HG02938 (cell line): ENCODE results near the gene TRPC6.
"Not testable (repeated sequence)": the region's sequence is repeated elsewhere in the genome, so short reads cannot be mapped to it uniquely, and the experiment has no call there.

Experiments
- ATAC-seq: cut with Tn5 transposase; IDR thresholded peaks from one replicate; pipeline ENCODE4 v1.9.1; 2021; ENCODE audit warnings: mild to moderate bottlenecking, moderate library complexity; ENCODE audit not compliant: unreplicated experiment

TRPC6 gene

GRCh38 chr11:101523193-101523592, 60.6 kb downstream of the TRPC6 start:
- ATAC-seq: no peak

GRCh38 chr11:101521821-101522220, 62.0 kb downstream of the TRPC6 start:
- no peak for ATAC-seq

DNA sequence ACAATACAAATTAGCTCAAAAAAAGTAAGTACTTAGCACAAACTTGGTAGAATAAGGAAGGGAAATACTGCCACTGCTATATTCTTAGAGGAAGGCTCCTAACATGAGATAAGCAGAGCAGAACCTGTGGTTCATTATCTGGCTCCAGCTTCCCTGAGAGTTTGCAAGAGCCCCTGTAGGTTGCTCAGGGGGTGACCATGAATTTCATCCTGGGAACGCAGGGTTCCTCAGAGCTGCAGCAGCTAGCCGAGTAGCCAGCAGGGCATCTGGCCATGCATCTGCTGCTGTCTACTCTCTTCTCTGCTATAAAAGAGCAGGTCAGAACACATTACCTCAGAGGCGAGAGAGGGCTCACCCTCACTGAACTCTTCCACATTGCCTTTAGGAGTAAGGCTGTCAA, 67.3 kb downstream of the TRPC6 start:
- no peak for ATAC-seq

DNA sequence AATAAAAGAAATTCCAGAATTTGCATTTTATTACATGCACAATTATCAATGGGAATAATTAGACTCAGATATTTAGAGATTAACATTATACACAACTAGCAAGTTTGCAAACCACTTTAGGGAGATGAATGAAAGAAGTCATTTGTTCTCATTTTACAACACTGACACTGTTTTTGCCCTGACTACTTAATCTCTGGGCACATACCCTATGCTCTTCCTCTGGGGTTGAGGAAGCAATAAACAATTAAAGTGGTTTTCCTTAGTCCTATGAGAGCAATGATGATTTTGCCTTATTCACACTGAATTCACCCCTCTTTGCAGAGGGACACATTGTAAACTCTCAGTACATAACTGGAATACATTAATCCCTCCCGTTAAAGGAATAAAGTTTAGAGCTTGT, 72.7 kb downstream of the TRPC6 start:
- ATAC-seq: no peak

DNA sequence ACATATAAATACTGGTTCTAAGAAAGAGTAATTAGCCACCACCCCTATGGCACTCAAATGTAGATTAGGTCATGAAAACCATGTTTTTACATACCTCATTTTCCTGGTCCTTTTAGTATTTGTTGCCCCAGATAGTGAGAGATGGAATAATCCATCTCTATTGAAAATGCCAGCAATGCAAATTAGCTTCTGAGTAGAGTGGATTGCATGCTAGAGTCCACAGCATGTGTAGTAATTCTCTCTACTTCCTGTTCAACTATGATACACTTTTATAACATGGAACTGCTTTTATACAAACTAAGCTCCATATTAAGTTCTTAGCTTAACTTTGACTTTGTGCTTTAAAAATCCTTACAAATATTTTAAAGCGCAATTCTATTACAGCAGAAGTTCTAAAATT, 73.2 kb downstream of the TRPC6 start:
- ATAC-seq: no peak

DNA sequence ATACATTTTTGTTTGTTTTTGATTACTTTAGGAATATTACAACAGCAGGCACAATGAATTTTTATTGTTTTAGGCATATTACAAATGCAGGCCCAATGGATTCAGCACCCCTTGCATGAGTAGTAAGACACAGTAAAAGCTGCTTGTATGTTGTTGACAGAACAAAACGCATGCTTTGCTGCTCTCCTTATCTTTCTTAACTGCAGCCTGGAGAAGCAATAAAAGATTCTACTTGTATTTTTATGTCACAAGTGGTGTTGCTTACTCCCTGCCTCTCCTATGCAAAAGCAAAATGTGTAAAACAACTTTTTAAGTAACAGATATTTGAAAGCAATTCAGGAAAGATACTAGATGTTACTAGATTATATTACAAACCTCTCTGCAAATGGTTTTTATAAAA, 73.9 kb downstream of the TRPC6 start:
- ATAC-seq: no peak

- ATAC-seq: peak; percentile 69
Measured at GRCh38 chr11:101508370-101508769, 75.4 kb downstream of the TRPC6 start.

- no peak for ATAC-seq
Measured at GRCh38 chr11:101498891-101499290, 84.9 kb downstream of the TRPC6 start.

GRCh38 chr11:101497291-101497690, 86.5 kb downstream of the TRPC6 start:
- ATAC-seq: no peak

DNA sequence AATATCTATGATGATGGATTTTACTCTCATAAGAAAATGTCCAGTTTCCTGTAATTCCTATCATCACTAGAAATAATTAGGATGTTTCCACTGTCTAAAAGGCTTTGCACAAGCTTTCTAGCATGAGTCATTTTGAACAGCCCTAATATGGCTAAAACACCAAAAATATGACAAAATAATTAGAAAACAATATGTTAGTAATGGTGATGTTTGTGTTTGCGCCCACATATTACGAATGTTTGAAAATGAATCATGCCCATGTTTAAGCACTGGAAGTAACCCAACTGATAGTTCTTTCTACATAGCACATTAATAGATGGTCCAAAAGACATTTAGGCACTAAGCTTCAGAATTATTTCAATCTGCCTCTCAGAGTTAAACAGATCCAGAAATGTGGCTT, 96.0 kb downstream of the TRPC6 start:
- no peak for ATAC-seq

GRCh38 chr11:101482556-101483124, 101.2 kb downstream of the TRPC6 start:
- no peak for ATAC-seq

- no peak for ATAC-seq
Measured at GRCh38 chr11:101478587-101479369, 105.0 kb downstream of the TRPC6 start.

GRCh38 chr11:101477926-101478325, 105.9 kb downstream of the TRPC6 start:
- no peak for ATAC-seq

GRCh38 chr11:101476191-101476590, 107.6 kb downstream of the TRPC6 start:
- ATAC-seq: no peak

GRCh38 chr11:101475699-101476098, 108.1 kb downstream of the TRPC6 start:
- ATAC-seq: no peak

GRCh38 chr11:101474666-101475065, 109.1 kb downstream of the TRPC6 start:
- ATAC-seq: no peak

- no peak for ATAC-seq
Measured at GRCh38 chr11:101470881-101471520, 112.8 kb downstream of the TRPC6 start.

DNA sequence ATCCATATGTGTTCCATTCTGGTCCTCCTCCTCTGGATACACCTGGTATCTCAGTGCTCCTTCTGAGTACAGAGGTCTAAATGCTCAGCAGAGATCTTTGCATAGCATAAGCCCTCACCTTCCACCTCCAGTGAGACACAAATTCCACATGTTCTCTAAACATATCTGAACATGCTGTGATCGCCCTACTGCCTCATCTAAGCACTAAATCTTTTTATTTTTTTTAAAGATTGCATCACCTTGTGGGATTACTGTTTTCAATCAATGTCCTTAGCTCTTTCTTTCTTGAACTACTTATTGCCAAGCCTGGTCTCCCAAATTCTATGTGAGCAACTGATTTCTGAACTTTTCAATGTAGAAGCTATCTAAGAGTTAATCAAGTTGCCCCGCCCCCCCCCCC, 113.4 kb downstream of the TRPC6 start:
- no peak for ATAC-seq

DNA sequence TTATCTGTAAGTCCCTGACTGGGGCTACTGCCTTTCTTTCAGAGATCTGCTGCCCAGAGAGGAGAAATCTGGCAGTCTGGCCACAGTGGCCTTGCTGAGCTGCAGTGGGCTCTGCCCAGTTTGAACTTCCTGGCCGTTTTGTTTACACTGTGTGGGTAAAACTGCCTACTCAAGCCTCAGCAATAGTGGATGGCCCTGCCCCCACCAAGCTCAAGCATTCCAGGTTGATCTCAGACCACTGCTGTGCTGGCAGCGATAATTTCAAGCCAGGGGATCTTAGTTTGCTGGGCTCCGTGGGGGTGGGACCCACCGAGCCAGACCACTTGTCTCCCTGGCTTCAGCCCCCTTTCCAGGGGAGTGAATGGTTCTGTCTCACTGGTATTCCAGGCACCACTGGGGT, 117.5 kb downstream of the TRPC6 start:
- ATAC-seq: no peak

DNA sequence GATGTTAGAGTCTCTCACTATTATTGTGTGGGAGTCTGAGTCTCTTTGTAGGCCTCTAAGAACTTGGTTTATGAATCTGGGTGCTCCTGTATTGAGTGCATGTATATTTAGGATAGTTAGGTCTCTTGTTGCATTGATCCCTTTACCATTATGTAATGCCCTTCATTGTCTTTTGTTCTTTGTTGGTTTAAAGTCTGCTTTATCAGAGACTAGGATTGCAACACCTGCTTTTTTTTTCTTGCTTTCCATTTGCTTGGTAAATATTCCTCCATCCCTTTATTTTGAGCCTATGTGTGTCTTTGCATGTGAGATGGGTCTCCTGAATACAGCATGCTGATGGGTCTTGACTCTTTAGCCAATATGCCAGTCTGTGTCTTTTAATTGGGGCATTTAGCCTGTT, 119.4 kb downstream of the TRPC6 start:
- ATAC-seq: not testable (repeated sequence)

- no peak for ATAC-seq
Measured at GRCh38 chr11:101459020-101459419, 124.8 kb downstream of the TRPC6 start.

DNA sequence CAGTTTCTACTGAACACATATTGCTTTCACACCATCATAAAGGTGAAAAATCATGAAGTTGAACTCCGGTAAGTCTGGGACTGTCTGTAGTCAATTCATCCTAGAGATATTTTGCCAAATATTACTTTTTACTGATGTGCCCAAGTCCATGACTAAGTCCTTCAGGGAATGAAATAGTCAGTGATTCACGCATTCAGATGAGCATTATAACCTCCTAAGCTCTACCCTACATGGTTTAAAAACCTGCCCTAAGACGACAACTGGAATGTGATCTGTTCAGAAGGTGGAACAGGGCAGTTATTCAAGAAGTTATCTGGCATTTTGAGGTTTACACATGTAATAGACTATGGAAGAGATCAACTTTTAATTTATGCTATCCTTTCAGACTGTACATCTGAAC, 125.6 kb downstream of the TRPC6 start:
- no peak for ATAC-seq
